ENCODE results near the gene COX5A.
A peak's percentile ranks its signal among the peaks of the same experiment; 100 is the strongest.

The COX5A gene

GRCh38 chr15:74892313-74892712 lies 45.6 kb downstream of the COX5A start:
- TF ChIP-seq FOXP2 (optimal IDR thresholded peaks at IDR 0.05; ENCODE audit: borderline replicate concordance, extremely low read depth, extremely low read length, insufficient read depth) (no peak), TAF1 (IDR thresholded peaks at IDR 0.05; ENCODE audit: borderline replicate concordance, insufficient read depth, low read length) (no peak), SIN3A (IDR thresholded peaks at IDR 0.05; ENCODE audit: borderline replicate concordance, insufficient read depth, low read length) (no peak), POLR2AphosphoS5 (IDR thresholded peaks at IDR 0.05; ENCODE audit: low read depth, low read length) (no peak)
- TF ChIP-seq, protein P1, sequence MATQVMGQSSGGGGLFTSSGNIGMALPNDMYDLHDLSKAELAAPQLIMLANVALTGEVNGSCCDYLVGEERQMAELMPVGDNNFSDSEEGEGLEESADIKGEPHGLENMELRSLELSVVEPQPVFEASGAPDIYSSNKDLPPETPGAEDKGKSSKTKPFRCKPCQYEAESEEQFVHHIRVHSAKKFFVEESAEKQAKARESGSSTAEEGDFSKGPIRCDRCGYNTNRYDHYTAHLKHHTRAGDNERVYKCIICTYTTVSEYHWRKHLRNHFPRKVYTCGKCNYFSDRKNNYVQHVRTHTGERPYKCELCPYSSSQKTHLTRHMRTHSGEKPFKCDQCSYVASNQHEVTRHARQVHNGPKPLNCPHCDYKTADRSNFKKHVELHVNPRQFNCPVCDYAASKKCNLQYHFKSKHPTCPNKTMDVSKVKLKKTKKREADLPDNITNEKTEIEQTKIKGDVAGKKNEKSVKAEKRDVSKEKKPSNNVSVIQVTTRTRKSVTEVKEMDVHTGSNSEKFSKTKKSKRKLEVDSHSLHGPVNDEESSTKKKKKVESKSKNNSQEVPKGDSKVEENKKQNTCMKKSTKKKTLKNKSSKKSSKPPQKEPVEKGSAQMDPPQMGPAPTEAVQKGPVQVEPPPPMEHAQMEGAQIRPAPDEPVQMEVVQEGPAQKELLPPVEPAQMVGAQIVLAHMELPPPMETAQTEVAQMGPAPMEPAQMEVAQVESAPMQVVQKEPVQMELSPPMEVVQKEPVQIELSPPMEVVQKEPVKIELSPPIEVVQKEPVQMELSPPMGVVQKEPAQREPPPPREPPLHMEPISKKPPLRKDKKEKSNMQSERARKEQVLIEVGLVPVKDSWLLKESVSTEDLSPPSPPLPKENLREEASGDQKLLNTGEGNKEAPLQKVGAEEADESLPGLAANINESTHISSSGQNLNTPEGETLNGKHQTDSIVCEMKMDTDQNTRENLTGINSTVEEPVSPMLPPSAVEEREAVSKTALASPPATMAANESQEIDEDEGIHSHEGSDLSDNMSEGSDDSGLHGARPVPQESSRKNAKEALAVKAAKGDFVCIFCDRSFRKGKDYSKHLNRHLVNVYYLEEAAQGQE (IDR thresholded peaks at IDR 0.05; ENCODE audit: insufficient read depth in 1 of 2, low read depth in 2 of 2, low read length in 2 of 2): no peak

DNA sequence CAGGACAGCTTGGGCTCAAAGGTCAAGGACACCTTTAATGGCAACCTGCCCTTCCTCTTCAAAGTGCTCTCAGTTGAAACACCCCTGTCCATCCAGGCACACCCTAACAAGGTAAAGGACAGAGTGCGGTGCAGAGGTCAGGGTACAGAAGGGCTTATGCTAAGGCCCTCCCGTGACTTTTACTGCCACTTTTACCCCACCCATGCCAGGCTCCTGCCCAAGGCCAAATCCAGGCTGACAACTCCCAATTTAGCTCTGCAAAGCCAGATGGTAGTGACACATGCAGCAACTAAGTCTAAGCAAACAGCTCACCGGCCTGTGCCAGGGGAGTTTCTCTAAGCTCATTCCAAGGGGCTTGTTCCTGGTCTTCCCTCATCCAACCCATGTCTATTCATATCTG lies 46.4 kb downstream of the COX5A start:
- TF ChIP-seq POLR2AphosphoS5 (IDR thresholded peaks at IDR 0.05; ENCODE audit: low read depth, low read length) (no peak), TAF1 (IDR thresholded peaks at IDR 0.05; ENCODE audit: borderline replicate concordance, insufficient read depth, low read length) (no peak), SIN3A (IDR thresholded peaks at IDR 0.05; ENCODE audit: borderline replicate concordance, insufficient read depth, low read length) (no peak), FOXP2 (optimal IDR thresholded peaks at IDR 0.05; ENCODE audit: borderline replicate concordance, extremely low read depth, extremely low read length, insufficient read depth) (no peak)
- TF ChIP-seq, protein P1 (IDR thresholded peaks at IDR 0.05; ENCODE audit: insufficient read depth in 1 of 2, low read depth in 2 of 2, low read length in 2 of 2): no peak

GRCh38 chr15:74890665-74890960 lies 47.3 kb downstream of the COX5A start:
- TF ChIP-seq SIN3A (IDR thresholded peaks at IDR 0.05; ENCODE audit: borderline replicate concordance, insufficient read depth, low read length) (no peak), FOXP2 (optimal IDR thresholded peaks at IDR 0.05; ENCODE audit: borderline replicate concordance, extremely low read depth, extremely low read length, insufficient read depth) (no peak), TAF1 (IDR thresholded peaks at IDR 0.05; ENCODE audit: borderline replicate concordance, insufficient read depth, low read length) (no peak), POLR2AphosphoS5 (IDR thresholded peaks at IDR 0.05; ENCODE audit: low read depth, low read length) (no peak)
- TF ChIP-seq, protein P1 (IDR thresholded peaks at IDR 0.05; ENCODE audit: insufficient read depth in 1 of 2, low read depth in 2 of 2, low read length in 2 of 2): no peak

- TF ChIP-seq SIN3A (IDR thresholded peaks at IDR 0.05; ENCODE audit: borderline replicate concordance, insufficient read depth, low read length) (peak; percentile 33; the same call in 1 of the 2 replicates), POLR2AphosphoS5 (IDR thresholded peaks at IDR 0.05; ENCODE audit: low read depth, low read length) (peak; percentile 80), TAF1 (IDR thresholded peaks at IDR 0.05; ENCODE audit: borderline replicate concordance, insufficient read depth, low read length) (peak; percentile 90; the same call in 1 of the 2 replicates), FOXP2 (optimal IDR thresholded peaks at IDR 0.05; ENCODE audit: borderline replicate concordance, extremely low read depth, extremely low read length, insufficient read depth) (peak; percentile 39)
- TF ChIP-seq, protein P1 (IDR thresholded peaks at IDR 0.05; ENCODE audit: insufficient read depth in 1 of 2, low read depth in 2 of 2, low read length in 2 of 2): peak; percentile 19 to 34; a peak in 1 of 4 replicates
These were observed 47.8 kb downstream of the COX5A start, which contains the start of gene MPI for GRCh38 chr15:74889883-74890664. Gene MPI, plus strand, starts transcription at chr15:74890042. Its CDS starts 32 bp downstream, at chr15:74890074.

All from PFSK-1 (cell line).